ENCODE results near the gene GTF2B. TPM values are rescaled to one million over a fixed set of nuclear protein-coding genes. Genes with fewer than 3 reads are reported as not detected.
"Not testable (repeated sequence)": the region's sequence is repeated elsewhere in the genome, so short reads cannot be mapped to it uniquely, and the experiment has no call there.

The GTF2B gene
- total and polyA plus RNA-seq, 3 donors from 2014 or later, result 25.1 to 32.5 (median 30.1) TPM

DNA sequence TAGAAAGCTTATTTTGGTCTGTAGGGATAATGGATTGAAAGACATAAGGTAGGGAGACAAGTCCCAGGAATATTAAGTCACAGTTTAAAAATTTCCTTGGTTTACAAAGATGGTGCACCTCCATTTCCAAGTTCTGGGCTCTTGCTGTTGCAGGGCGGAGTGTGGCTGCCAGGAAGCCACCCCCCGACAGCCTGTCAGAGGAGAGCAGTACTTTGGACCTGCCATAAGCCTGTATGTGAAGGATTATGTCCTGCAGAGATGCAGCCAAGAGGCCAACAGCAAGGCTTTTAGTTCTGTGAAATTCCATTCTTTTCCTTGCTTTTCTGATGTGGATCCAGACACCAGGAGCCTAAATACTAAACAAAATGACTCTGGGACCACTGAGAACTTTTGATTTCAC is 31.9 kb upstream of the GTF2B start:
- no peaks in the 10 kb centered on the region for H3K36me3 ChIP-seq (ENCODE audit: low read depth, missing control alignments)
- no peaks in the 10 kb centered on the region for H3K9me3 ChIP-seq
- no peak overlapping the region for H3K27ac ChIP-seq
- TF ChIP-seq, protein P1, sequence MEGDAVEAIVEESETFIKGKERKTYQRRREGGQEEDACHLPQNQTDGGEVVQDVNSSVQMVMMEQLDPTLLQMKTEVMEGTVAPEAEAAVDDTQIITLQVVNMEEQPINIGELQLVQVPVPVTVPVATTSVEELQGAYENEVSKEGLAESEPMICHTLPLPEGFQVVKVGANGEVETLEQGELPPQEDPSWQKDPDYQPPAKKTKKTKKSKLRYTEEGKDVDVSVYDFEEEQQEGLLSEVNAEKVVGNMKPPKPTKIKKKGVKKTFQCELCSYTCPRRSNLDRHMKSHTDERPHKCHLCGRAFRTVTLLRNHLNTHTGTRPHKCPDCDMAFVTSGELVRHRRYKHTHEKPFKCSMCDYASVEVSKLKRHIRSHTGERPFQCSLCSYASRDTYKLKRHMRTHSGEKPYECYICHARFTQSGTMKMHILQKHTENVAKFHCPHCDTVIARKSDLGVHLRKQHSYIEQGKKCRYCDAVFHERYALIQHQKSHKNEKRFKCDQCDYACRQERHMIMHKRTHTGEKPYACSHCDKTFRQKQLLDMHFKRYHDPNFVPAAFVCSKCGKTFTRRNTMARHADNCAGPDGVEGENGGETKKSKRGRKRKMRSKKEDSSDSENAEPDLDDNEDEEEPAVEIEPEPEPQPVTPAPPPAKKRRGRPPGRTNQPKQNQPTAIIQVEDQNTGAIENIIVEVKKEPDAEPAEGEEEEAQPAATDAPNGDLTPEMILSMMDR (IDR thresholded peaks at IDR 0.05), result no peak
- no peak for TF ChIP-seq POLR2A (IDR thresholded peaks at IDR 0.05)
- DNase-seq, result no peak
- H3K4me3 ChIP-seq, result no peak overlapping the region
- 95 to 97% methylated on average over 2 of the region's 2 CpGs for WGBS, 2 donors
- intact Hi-C loops (cut with DNase I; ENCODE audit: low total_unique reads), result no loop called here
- no peaks in the 10 kb centered on the region for H3K4me1 ChIP-seq
- H3K27me3 ChIP-seq, result no peaks in the 10 kb centered on the region

DNA sequence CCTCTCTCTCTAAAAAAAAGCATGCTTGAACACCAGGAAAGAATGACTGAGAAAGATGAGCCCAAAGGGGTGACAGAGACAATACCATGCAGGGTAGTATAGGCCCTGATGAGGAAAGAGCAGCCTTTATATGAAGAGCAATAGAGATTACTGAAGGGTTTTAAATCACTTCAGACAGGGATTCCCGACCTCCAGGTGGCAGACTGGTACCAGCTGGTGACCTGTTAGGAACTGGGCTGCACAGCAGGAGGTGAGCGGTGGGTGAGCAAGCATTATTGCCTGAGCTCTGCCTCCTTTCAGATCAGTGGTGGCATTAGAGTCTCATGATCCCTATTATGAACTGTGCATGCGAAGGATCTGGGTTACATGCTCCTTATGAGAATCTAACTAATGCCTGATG is 30.8 kb upstream of the GTF2B start:
- H3K9me3 ChIP-seq, result no peaks in the 10 kb centered on the region
- no peak overlapping the region for H3K27ac ChIP-seq
- no peaks in the 10 kb centered on the region for H3K27me3 ChIP-seq
- intact Hi-C loops (cut with DNase I; ENCODE audit: low total_unique reads), result no loop called here
- no peaks in the 10 kb centered on the region for H3K36me3 ChIP-seq (ENCODE audit: low read depth, missing control alignments)
- 81 to 86% methylated on average over 3 of the region's 3 CpGs for WGBS, 2 donors
- no peak overlapping the region for H3K4me3 ChIP-seq
- TF ChIP-seq POLR2A (IDR thresholded peaks at IDR 0.05), result no peak
- TF ChIP-seq, protein P1 (IDR thresholded peaks at IDR 0.05), result no peak
- DNase-seq, result no peak
- no peaks in the 10 kb centered on the region for H3K4me1 ChIP-seq

DNA sequence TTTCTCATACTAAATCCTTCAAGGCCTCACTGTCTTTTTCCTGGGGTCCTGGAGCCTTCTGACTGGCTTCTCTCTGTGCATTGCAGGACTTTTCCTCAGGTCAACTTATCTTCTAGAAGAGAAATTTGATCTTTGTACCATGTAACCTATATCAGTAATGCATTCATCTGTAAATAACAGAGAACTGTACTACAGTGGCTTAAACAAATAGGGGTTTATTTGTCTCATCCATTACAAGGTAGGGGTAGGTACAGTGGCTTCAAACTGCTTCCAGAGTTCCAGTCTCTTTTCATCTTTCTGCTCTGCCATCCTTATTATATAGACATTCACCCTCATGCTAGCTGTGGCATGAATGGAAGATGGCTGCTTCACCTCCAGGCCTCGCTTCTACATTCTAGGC is 29.5 kb upstream of the GTF2B start:
- intact Hi-C loops (cut with DNase I; ENCODE audit: low total_unique reads), result no loop called here
- DNase-seq, result no peak
- H3K36me3 ChIP-seq (ENCODE audit: low read depth, missing control alignments), result no peaks in the 10 kb centered on the region
- TF ChIP-seq, protein P1 (IDR thresholded peaks at IDR 0.05), result no peak
- no peak for TF ChIP-seq POLR2A (IDR thresholded peaks at IDR 0.05)
- H3K4me3 ChIP-seq, result no peak overlapping the region
- WGBS, 2 donors, result 97 to 100% methylated on average over 1 of the region's 1 CpG
- no peaks in the 10 kb centered on the region for H3K27me3 ChIP-seq
- no peaks in the 10 kb centered on the region for H3K4me1 ChIP-seq
- no peak overlapping the region for H3K27ac ChIP-seq
- no peaks in the 10 kb centered on the region for H3K9me3 ChIP-seq

DNA sequence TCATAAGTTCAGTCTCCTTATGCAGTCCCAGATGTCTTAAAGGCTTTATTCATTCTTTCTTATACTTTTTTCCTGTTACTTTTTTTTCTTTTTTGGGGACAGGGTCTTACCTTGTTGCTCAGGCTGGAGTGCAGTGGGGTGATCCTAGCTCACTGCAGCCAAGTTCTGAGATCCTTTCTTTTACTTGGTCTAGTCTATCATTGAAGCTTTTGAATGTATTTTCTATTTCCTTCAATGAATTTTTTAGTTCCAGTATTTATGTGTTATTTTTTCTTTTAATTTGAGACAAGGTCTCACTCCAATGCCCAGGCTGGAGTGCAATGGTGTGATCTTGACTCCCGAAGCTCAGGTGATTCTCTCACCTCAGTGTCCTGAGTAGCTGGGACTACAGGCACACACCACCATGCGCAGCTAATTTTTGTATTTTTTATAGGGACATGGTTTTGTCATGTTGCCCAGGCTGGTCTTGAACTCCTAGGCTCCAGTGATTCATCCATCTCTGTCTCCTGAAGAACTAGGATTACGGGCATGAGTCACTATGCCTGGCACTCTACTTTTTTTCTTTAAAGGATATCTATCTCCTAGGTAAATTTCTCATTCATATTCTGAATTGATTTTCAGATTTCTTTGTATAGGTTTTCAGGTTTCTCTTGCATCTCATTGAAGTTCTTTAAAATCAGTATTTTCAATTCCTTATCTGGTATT is 26.1 kb upstream of the GTF2B start:
- Histone ChIP-seq H3K4me3 (no peak overlapping the region), H3K27ac (no peak overlapping the region), H3K4me1 (no peaks in the 10 kb centered on the region), H3K9me3 (no peaks in the 10 kb centered on the region), H3K36me3 (ENCODE audit: low read depth, missing control alignments) (no peaks in the 10 kb centered on the region), H3K27me3 (no peaks in the 10 kb centered on the region)
- TF ChIP-seq POLR2A (IDR thresholded peaks at IDR 0.05), result no peak
- TF ChIP-seq, protein P1 (IDR thresholded peaks at IDR 0.05), result no peak
- no peak for DNase-seq
- WGBS, 2 donors, result 85 to 93% methylated on average over 3 of the region's 3 CpGs
- intact Hi-C loops (cut with DNase I; ENCODE audit: low total_unique reads), result no loop called here

DNA sequence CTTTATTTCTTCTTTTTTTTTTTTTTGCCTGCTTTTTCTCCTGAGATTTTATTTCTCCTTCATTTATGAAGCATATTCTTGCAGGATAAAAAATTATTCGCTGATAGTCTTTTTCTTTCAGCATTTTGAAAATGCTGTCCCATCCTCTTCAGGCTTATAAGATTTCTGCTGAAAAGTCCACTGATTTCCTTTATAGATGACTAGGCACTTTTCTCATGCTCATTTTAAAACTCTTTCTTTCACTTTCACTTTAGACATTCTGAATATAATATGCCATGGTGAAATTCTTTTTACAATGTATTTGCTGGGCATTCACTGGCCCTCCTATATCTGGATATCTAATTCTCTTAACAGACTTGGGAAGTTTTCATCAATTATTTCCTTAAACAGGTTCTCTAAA is 25.5 kb upstream of the GTF2B start:
- no peaks in the 10 kb centered on the region for H3K36me3 ChIP-seq (ENCODE audit: low read depth, missing control alignments)
- TF ChIP-seq, protein P1 (IDR thresholded peaks at IDR 0.05), result no peak
- TF ChIP-seq POLR2A (IDR thresholded peaks at IDR 0.05), result no peak
- H3K4me3 ChIP-seq, result no peak overlapping the region
- no peaks in the 10 kb centered on the region for H3K9me3 ChIP-seq
- no peaks in the 10 kb centered on the region for H3K4me1 ChIP-seq
- 50% methylated on average over 1 of the region's 1 CpG for WGBS, 2 donors
- DNase-seq, result no peak
- intact Hi-C loops (cut with DNase I; ENCODE audit: low total_unique reads), result no loop called here
- H3K27me3 ChIP-seq, result no peaks in the 10 kb centered on the region
- H3K27ac ChIP-seq, result no peak overlapping the region

DNA sequence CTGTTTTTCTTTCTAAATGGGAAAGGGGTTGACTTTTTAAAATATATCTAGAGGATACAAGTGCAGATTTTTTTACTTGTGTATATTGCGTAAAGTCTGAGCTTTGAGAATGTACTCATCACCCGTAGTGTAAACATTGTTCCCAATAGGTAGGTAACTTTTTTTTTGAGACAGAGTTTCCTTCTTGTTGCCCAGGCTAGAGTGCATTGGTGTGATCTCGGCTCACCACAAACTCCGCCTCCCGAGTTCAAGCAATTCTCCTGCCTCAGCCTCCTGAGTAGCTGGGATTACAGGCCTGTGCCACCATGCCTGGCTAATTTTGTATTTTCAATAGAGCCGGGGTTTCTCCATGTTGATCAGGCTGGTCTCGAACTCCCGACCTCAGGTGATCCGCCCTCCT is 20.4 kb upstream of the GTF2B start:
- DNase-seq, result not testable (repeated sequence)

More for the DNA sequence above, 20.4 kb upstream of the GTF2B start:
- H3K4me1 ChIP-seq; H3K36me3 ChIP-seq (ENCODE audit: low read depth, missing control alignments); intact Hi-C loops (cut with DNase I; ENCODE audit: low total_unique reads); H3K9me3 ChIP-seq; H3K27me3 ChIP-seq; H3K27ac ChIP-seq; H3K4me3 ChIP-seq: not testable (repeated sequence)
- WGBS, 2 donors, result 89 to 91% methylated on average over 9 of the region's 9 CpGs
